Stomach (tissue), 4 donors: ENCODE results near the gene IQCC.

ENCODE experiments used
- EP300 ChIP-seq: sonication (generic); formaldehyde crosslinking; IDR thresholded peaks from one replicate; pipeline ENCODE4 v1.6.1; 2017; ENCODE audit warnings: antibody characterized with exemption
- TF ChIP-seq, protein P1 (sequence below), 7 experiments: fragments of 450-650 bp in 4 of 7; fragments of 200-600 bp in 3 of 7; sonication (generic) in 3 of 7; IDR thresholded peaks; one replicate each; pipeline ENCODE4 v1.5.1; 2016 to 2019; ENCODE audit warnings: antibody characterized with exemption in 7 of 7, control low read depth in 2 of 7, mild to moderate bottlenecking in 1 of 7

DNA sequence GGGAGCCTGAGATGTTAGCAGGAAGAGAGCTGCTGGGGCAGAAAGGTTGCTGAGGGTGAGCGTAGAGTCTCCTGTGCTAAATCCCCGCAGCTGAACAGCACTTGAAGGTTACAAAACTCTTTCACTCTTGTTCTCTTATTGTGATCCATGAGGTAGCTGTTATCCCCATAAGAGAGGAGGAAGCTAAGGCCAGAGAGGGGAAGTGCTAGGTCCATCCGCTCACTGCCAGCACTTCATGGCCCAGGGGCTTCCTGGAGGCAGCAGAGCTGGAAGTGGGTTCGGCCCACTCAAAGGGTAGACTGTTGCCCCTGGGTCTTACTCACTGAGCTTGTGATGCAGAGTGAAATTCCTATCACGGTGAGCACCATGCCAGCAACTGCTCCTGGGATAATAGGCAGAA lies 11.1 kb downstream of the IQCC start:
- TF ChIP-seq, protein P1, sequence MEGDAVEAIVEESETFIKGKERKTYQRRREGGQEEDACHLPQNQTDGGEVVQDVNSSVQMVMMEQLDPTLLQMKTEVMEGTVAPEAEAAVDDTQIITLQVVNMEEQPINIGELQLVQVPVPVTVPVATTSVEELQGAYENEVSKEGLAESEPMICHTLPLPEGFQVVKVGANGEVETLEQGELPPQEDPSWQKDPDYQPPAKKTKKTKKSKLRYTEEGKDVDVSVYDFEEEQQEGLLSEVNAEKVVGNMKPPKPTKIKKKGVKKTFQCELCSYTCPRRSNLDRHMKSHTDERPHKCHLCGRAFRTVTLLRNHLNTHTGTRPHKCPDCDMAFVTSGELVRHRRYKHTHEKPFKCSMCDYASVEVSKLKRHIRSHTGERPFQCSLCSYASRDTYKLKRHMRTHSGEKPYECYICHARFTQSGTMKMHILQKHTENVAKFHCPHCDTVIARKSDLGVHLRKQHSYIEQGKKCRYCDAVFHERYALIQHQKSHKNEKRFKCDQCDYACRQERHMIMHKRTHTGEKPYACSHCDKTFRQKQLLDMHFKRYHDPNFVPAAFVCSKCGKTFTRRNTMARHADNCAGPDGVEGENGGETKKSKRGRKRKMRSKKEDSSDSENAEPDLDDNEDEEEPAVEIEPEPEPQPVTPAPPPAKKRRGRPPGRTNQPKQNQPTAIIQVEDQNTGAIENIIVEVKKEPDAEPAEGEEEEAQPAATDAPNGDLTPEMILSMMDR (IDR thresholded peaks at IDR 0.05) = no peak
- TF ChIP-seq EP300 = no peak
